Measurements from ENCODE around the gene IFNA16. TPM values are rescaled to one million over a fixed set of nuclear protein-coding genes. Genes with fewer than 3 reads are reported as not detected.

The IFNA16 gene
- not detected in 2 replicates for total RNA-seq

GRCh38 chr9:21217211-21217610, at the start of gene IFNA16:
Gene IFNA16, minus strand, starts transcription at chr9:21217311. Its CDS starts 6 bp downstream, at chr9:21217305.

DNA sequence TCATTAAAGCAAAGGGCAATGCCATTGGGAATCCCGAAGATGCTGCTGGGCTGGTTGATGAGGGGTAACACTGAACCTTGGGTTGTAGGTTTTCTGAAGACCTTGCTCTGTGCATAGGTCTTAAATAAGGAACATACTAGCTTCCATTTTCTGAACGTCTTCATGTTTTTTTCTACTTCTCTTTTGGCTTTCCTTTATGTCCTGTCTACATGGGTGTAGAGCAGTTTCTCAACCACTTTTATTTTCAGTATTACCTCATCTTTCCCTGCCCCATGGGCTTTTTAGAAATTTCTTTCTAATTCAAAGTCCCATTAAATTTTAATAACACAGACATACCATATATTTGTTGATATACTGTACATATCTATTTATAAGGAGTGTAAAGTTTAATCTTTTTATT, 22.8 kb upstream of the IFNA16 start, which contains the start of gene IFNA14:
TSS of gene IFNA14 (minus strand) at position 95 of the 400 bp plus-strand sequence. CDS start at position 25, 70 bp downstream.

GRCh38 chr9:21228122-21228521, 11.0 kb upstream of the IFNA16 start, which contains the start of gene IFNA17:
Gene IFNA17, minus strand, starts transcription at chr9:21228222. Its CDS starts 49 bp downstream, at chr9:21228173.

DNA sequence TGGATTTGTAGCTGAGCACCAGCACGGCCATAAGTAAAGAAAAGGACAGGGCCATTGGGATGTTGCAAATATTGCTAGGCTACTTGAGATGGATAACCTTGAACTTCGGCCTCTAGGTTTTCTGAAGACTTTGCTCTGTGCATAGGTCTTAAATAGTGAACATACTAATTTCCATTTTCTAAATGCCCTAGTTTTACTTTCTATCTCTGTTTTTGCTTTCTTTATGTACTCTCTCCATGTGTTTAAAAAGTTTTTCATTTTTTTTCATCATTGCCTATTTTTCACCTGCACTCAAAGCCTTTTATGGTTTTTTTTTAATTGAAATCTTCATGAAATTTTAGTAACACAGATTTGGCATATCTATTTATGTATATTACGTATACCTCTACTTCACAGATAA, 10.1 kb downstream of the IFNA16 start, which contains the start of gene IFNA10:
TSS of gene IFNA10 (minus strand) at position 101 of the 400 bp plus-strand sequence. CDS start at position 55, 46 bp downstream.

GRCh38 chr9:21202105-21202504, 15.0 kb downstream of the IFNA16 start, which contains the start of gene IFNA7:
Gene IFNA7, minus strand, starts transcription at chr9:21202205. Its CDS starts 40 bp downstream, at chr9:21202165.

DNA sequence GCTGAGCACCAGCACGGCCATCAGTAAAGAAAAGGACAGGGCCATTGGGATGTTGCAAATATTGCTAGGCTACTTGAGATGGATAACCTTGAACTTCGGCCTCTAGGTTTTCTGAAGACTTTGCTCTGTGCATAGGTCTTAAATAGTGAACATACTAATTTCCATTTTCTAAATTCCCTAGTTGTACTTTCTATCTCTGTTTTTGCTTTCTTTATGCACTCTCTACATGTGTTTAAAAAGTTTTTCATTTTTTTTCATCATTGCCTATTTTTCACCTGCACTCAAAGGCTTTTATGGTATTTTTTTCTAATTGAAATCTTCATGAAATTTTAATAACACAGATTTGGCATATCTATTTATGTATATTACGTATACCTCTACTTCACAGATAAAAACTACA, 29.6 kb downstream of the IFNA16 start, which contains the start of gene IFNA4:
TSS of gene IFNA4 (minus strand) at position 101 of the 400 bp plus-strand sequence. CDS start at position 45, 56 bp downstream.

DNA sequence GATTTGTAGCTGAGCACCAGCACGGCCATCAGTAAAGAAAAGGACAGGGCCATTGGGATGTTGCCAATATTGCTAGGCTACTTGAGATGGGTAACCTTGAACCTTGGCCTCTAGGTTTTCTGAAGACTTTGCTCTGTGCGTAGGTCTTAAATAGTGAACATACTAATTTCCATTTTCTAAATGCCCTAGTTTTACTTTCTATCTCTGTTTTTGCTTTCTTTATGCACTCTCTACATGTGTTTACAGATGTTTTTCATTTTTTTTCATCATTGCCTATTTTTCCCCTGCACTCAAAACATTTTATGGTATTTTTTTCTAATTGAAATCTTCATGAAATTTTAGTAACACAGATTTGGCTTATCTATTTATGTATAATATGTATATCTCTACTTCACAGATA, 50.6 kb downstream of the IFNA16 start, which contains the start of gene IFNA21:
TSS of gene IFNA21 (minus strand) at position 101 of the 400 bp plus-strand sequence. CDS start at position 53, 48 bp downstream.

Other genes with a start within 250 kb of the IFNA16 start
- 1.2 and 1.7 TPM in 2 replicates for gene HACD4, start 185.7 kb downstream of the IFNA16 start, total RNA-seq
- gene IFNB1, start 139.4 kb downstream of the IFNA16 start, total RNA-seq = not detected in 2 replicates
- not detected in 2 replicates for gene IFNW1, start 75.5 kb downstream of the IFNA16 start, total RNA-seq
- not detected in 2 replicates for gene IFNA21, start 50.7 kb downstream of the IFNA16 start, total RNA-seq
- not detected in 2 replicates for gene IFNA4, start 29.7 kb downstream of the IFNA16 start, total RNA-seq
- gene IFNA7, start 15.1 kb downstream of the IFNA16 start, total RNA-seq = not detected in 2 replicates
- not detected in 2 replicates for gene IFNA10, start 10.2 kb downstream of the IFNA16 start, total RNA-seq
- gene IFNA17, start 10.9 kb upstream of the IFNA16 start, total RNA-seq = not detected in 2 replicates
- gene IFNA14, start 22.7 kb upstream of the IFNA16 start, total RNA-seq = not detected in 2 replicates
- not detected in 2 replicates for gene IFNA5, start 88.0 kb upstream of the IFNA16 start, total RNA-seq
- 42.0 TPM in 2 replicates for gene KLHL9, start 118.1 kb upstream of the IFNA16 start, total RNA-seq
- not detected in 2 replicates for gene IFNA6, start 133.6 kb upstream of the IFNA16 start, total RNA-seq
- gene IFNA13, start 150.7 kb upstream of the IFNA16 start, total RNA-seq = not detected in 2 replicates
- not detected in 2 replicates for gene IFNA2, start 168.1 kb upstream of the IFNA16 start, total RNA-seq
- not detected in 2 replicates for gene IFNA8, start 191.8 kb upstream of the IFNA16 start, total RNA-seq
- not detected in 2 replicates for gene IFNA1, start 223.1 kb upstream of the IFNA16 start, total RNA-seq

Data from aortic smooth muscle cell (primary cell).